ENCODE results near the gene PHIP. TPM values are rescaled to one million over a fixed set of nuclear protein-coding genes. Genes with fewer than 3 reads are reported as not detected.

Gene PHIP
- total and polyA plus RNA-seq, 10 of the 15 experiments (the other 5 are each of a cell fraction or from before 2014, with no cell fraction given), result 8.5 to 34.6 (median 17.9) TPM

GRCh38 chr6:79076782-79077641 is 1.0 kb downstream of the PHIP start (continued):
- TF ChIP-seq ELK1 (IDR thresholded peaks at IDR 0.05; ENCODE audit: low read depth, low read length) (no peak), POLR2AphosphoS5 (IDR thresholded peaks at IDR 0.05; ENCODE audit: low read length) (peak; percentile 64), HCFC1 (IDR thresholded peaks at IDR 0.05; ENCODE audit: low read length) (no peak), PBX3 (IDR thresholded peaks at IDR 0.05; ENCODE audit: insufficient replicate concordance, low read depth, low read length) (no peak), CEBPB (IDR thresholded peaks at IDR 0.05; ENCODE audit: borderline replicate concordance in 1 of 2, low read depth in 2 of 2, low read length in 2 of 2) (no peak), MXI1 (IDR thresholded peaks at IDR 0.05; ENCODE audit: low read depth, low read length) (no peak), MEF2A (IDR thresholded peaks at IDR 0.05; ENCODE audit: insufficient read depth, low read depth, low read length) (no peak), SUZ12 (IDR thresholded peaks at IDR 0.05; ENCODE audit: unreplicated experiment) (no peak), SREBF1 (IDR thresholded peaks at IDR 0.05; ENCODE audit: low read length) (no peak), SREBF2 (IDR thresholded peaks at IDR 0.05; ENCODE audit: low read length) (no peak), PRDM15 (CRISPR knock-in tag; IDR thresholded peaks at IDR 0.05) (no peak), POLR2A (IDR thresholded peaks at IDR 0.05; ENCODE audit: low read depth, low read length) (peak; percentile 73), BACH1 (IDR thresholded peaks at IDR 0.05; ENCODE audit: borderline replicate concordance) (peak; percentile 61), DPF2 (IDR thresholded peaks at IDR 0.05) (peak; percentile 37; the same call in 1 of the 2 replicates), GATAD2B (conservative IDR thresholded peaks at IDR 0.05; ENCODE audit: low read depth) (0 out of 2 replicates have a peak, but pooled peaks have one; percentile 34), NFXL1 (IDR thresholded peaks at IDR 0.05; ENCODE audit: borderline replicate concordance) (no peak), HDGF (IDR thresholded peaks at IDR 0.05) (no peak), CBX3 (IDR thresholded peaks at IDR 0.05; ENCODE audit: borderline replicate concordance, low read depth) (no peak), NR2F1 (conservative IDR thresholded peaks at IDR 0.05) (no peak), HDAC6 (IDR thresholded peaks at IDR 0.05; ENCODE audit: unreplicated experiment) (no peak), FOS (IDR thresholded peaks at IDR 0.05; ENCODE audit: borderline replicate concordance, extremely low read depth, insufficient read length) (no peak), BHLHE40 (IDR thresholded peaks at IDR 0.05; ENCODE audit: borderline replicate concordance in 1 of 2, low read depth in 2 of 2, low read length in 1 of 2) (peak; percentile 67 to 86; a peak in 2 of 4 replicates), POU2F2 (IDR thresholded peaks at IDR 0.05; ENCODE audit: borderline replicate concordance, low read depth, low read length) (peak; percentile 26; the same call in 1 of the 3 replicates), SMARCA5 (IDR thresholded peaks at IDR 0.05) (peak; percentile 61; the same call in 1 of the 2 replicates), IKZF1 (conservative IDR thresholded peaks at IDR 0.05) (peak; percentile 30; the same call in 1 of the 2 replicates), TARDBP (IDR thresholded peaks at IDR 0.05; ENCODE audit: borderline replicate concordance) (no peak), RUNX3 (IDR thresholded peaks at IDR 0.05; ENCODE audit: low read length) (no peak)

Measured in GM12878 (cell line).